Uterus (tissue), 4 donors: ENCODE measurements around the gene ZBP1. TPM values are rescaled to one million over a fixed set of nuclear protein-coding genes. Genes with fewer than 3 reads are reported as not detected.

Experiments used
- DNase-seq, 2 donors: peaks; one replicate each; pipeline ENCODE4 v3.0.0-alpha.2; 2019 to 2020
- H3K27ac ChIP-seq, 2 donors: fragments of 200-600 bp; sonication (generic); 1 replicate in 1 of 2; 2 replicates in 1 of 2; pipeline ENCODE4 v1.5.1; 2016 to 2018
- H3K27me3 ChIP-seq, 2 donors: fragments of 200-600 bp; sonication (generic); one replicate each; pipeline ENCODE4 v1.5.1; 2018 to 2019; ENCODE audit warnings: control low read depth in 1 of 2
- H3K36me3 ChIP-seq, 2 donors: fragments of 200-600 bp; sonication (generic); one replicate each; pipeline ENCODE4 v1.5.1; 2019; ENCODE audit warnings: control low read depth in 1 of 2
- H3K4me1 ChIP-seq, 2 donors: fragments of 200-600 bp; sonication (generic); one replicate each; pipeline ENCODE4 v1.5.1; 2018 to 2019; ENCODE audit warnings: control low read depth in 1 of 2
- H3K4me3 ChIP-seq, 2 donors: fragments of 200-600 bp; sonication (generic); 1 replicate in 1 of 2; 2 replicates in 1 of 2; pipeline ENCODE4 v1.5.1; 2018 to 2019; ENCODE audit warnings: mild to moderate bottlenecking in 1 of 2
- H3K9me3 ChIP-seq, 2 donors: fragments of 200-600 bp; sonication (generic); one replicate each; pipeline ENCODE4 v1.5.1; 2019; ENCODE audit warnings: control low read depth in 1 of 2
- POLR2A ChIP-seq, 2 donors: fragments of 450-650 bp; IDR thresholded peaks; one replicate each; pipeline ENCODE4 v1.6.1; 2016; ENCODE audit warnings: antibody characterized with exemption in 2 of 2, mild to moderate bottlenecking in 1 of 2, moderate library complexity in 1 of 2
- intact Hi-C: fragments of 100-400 bp; cut with DNase I; formaldehyde crosslinking; loops from one replicate; pipeline ENCODE4 v1.15.1; 2023; ENCODE audit warnings: low total_unique reads
- total RNA-seq, 4 donors: library from RNA; depleted of rRNA in 3 of 4; stranded (reverse); fragments of >200 nt in 3 of 4; gene quantifications; one replicate each; pipeline versions ENCODE4 v1.1.0 to v1.2.4, GENCODE V29; 2014 to 2023
- TF ChIP-seq, protein P1 (sequence below), 4 experiments: fragments of 200-600 bp in 2 of 4; fragments of 450-650 bp in 2 of 4; sonication (generic) in 2 of 4; IDR thresholded peaks; one replicate each; pipeline ENCODE4 v1.5.1; 2016 to 2019; ENCODE audit warnings: antibody characterized with exemption in 4 of 4, mild to moderate bottlenecking in 2 of 4, moderate library complexity in 1 of 4
- donor health status: DM: yes; HTN: yes; CAD: no.

ZBP1 gene
- total RNA-seq, 4 donors from 2014 or later = 0.46 TPM; not detected in 3

- peak overlapping the region; percentile 38 to 54 for H3K27ac ChIP-seq
- intact Hi-C loops = no loop called here
- H3K4me1 ChIP-seq = peaks cover 13 to 19% of the 10 kb centered on the region in 2 donors
- no peaks in the 10 kb centered on the region for H3K36me3 ChIP-seq
- no peak for DNase-seq
- TF ChIP-seq, protein P1, sequence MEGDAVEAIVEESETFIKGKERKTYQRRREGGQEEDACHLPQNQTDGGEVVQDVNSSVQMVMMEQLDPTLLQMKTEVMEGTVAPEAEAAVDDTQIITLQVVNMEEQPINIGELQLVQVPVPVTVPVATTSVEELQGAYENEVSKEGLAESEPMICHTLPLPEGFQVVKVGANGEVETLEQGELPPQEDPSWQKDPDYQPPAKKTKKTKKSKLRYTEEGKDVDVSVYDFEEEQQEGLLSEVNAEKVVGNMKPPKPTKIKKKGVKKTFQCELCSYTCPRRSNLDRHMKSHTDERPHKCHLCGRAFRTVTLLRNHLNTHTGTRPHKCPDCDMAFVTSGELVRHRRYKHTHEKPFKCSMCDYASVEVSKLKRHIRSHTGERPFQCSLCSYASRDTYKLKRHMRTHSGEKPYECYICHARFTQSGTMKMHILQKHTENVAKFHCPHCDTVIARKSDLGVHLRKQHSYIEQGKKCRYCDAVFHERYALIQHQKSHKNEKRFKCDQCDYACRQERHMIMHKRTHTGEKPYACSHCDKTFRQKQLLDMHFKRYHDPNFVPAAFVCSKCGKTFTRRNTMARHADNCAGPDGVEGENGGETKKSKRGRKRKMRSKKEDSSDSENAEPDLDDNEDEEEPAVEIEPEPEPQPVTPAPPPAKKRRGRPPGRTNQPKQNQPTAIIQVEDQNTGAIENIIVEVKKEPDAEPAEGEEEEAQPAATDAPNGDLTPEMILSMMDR (IDR thresholded peaks at IDR 0.05) = no peak
- TF ChIP-seq POLR2A (IDR thresholded peaks at IDR 0.05) = no peak
- H3K9me3 ChIP-seq = no peaks in the 10 kb centered on the region
- H3K27me3 ChIP-seq = no peaks in the 10 kb centered on the region
- H3K4me3 ChIP-seq = no peak overlapping the region
Observed at GRCh38 chr20:57581202-57582028, 38.8 kb downstream of the ZBP1 start.

- TF ChIP-seq POLR2A (IDR thresholded peaks at IDR 0.05) = no peak
- TF ChIP-seq, protein P1 (IDR thresholded peaks at IDR 0.05) = no peak
- intact Hi-C loops = no loop called here
- no peak for DNase-seq
- Histone ChIP-seq H3K27me3 (no peaks in the 10 kb centered on the region), H3K9me3 (no peaks in the 10 kb centered on the region), H3K4me3 (no peak overlapping the region), H3K27ac (no peak overlapping the region), H3K36me3 (no peaks in the 10 kb centered on the region), H3K4me1 (peaks cover 13 to 19% of the 10 kb centered on the region in 2 donors)
Observed at GRCh38 chr20:57580478-57581201, 39.6 kb downstream of the ZBP1 start.

- H3K4me1 ChIP-seq = peaks cover 13 to 19% of the 10 kb centered on the region in 2 donors
- H3K36me3 ChIP-seq = no peaks in the 10 kb centered on the region
- intact Hi-C loops = no loop called here
- no peak for TF ChIP-seq POLR2A (IDR thresholded peaks at IDR 0.05)
- TF ChIP-seq, protein P1 (IDR thresholded peaks at IDR 0.05) = no peak
- peak; percentile 64 to 81 for DNase-seq
- H3K4me3 ChIP-seq = no peak overlapping the region
- H3K27ac ChIP-seq = peak overlapping the region in 1 of 2 donors; percentile 12
- H3K9me3 ChIP-seq = no peaks in the 10 kb centered on the region
- H3K27me3 ChIP-seq = no peaks in the 10 kb centered on the region
Observed at GRCh38 chr20:57579898-57580447, 40.3 kb downstream of the ZBP1 start.

DNA sequence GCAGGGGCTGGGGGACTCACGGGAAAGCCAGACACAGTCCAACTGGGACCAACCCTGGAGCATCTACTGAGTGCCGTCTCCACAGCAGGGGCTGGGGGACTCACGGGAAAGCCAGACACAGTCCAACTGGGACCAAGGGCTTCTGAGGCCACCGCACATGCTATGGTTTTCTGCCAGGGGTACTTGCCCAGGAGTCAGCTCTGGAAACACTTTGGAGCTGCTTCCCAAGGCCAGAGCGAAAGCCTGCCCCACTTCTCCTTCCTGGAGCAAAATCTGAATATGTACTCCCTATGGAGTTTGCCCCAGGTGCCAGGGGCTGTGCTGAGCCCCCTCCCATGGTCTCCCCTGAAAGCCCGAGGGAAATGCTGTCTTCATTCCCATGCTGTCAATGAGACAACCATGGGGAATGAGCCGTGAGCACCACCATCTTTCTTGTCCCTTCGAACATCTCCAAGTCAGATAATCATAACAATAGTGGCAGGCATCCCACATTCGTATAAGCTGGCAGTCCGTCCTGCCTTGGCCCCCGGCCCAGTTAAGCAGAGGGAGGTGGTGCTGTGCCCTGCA lies 40.8 kb downstream of the ZBP1 start:
- Histone ChIP-seq H3K27ac (peak overlapping the region in 1 of 2 donors; percentile 12), H3K27me3 (no peaks in the 10 kb centered on the region), H3K4me1 (peaks cover 13 to 19% of the 10 kb centered on the region in 2 donors), H3K36me3 (no peaks in the 10 kb centered on the region), H3K9me3 (no peaks in the 10 kb centered on the region), H3K4me3 (no peak overlapping the region)
- no peak for DNase-seq
- intact Hi-C loops = no loop called here
- TF ChIP-seq, protein P1 (IDR thresholded peaks at IDR 0.05) = no peak
- TF ChIP-seq POLR2A (IDR thresholded peaks at IDR 0.05) = no peak
